ENCODE data around the gene RAB22A. TPM values are rescaled to one million over a fixed set of nuclear protein-coding genes. Genes with fewer than 3 reads are reported as not detected.

RAB22A gene
- total and polyA plus RNA-seq, 5 donors, result 4.1 to 10.4 (median 9.0) TPM

DNA sequence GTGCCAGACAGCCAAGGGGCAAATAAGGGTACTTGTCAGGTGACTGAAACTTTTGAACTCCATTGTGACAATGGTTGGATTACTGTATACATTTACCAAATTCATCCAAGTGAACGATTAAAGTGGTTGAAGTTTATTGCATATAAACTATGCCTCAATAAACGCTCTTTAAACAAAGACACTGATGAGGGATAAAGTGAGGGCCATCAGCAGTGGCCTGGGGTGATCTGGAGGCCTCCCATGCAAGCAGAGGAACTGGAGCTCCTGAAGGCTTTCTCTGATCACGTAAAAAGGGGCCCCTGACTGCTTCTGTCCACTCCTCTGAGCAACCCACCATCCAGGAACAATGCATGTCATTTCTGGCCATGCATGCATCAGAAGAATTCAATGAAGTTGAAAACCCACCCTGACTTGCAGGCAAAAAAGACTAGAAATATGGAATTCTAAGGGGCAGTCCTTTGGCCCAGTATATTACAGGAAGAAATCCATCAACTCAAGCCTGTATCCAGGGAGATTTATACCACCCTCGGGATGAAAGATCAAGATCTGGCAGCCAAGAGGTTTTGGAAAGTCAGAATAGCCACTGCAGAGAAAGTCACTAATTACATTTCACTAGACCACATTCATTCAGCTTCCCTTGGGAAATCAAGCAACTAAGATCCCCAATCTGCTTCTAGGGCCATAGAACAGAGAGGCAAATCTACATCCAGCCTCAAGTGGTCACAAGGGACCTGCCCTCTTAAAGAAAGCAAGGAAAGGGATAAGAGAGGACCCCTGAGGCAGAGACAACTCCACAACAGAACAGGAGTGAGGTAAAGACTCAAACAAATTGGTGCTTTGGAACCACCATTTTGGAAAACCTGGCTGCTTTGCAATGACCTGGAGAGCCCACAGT is 31.7 kb upstream of the RAB22A start:
- ATAC-seq (no peak), DNase-seq (no peak)
- Histone ChIP-seq H3K27ac (ENCODE audit: low read length) (no peak overlapping the region), H3K27me3 (ENCODE audit: control insufficient read depth, insufficient read depth) (no peaks in the 10 kb centered on the region), H3K4me1 (ENCODE audit: control insufficient read depth, insufficient read depth, low read length) (no peaks in the 10 kb centered on the region), H3K4me3 (ENCODE audit: low read length) (no peak overlapping the region), H3K9me3 (ENCODE audit: control insufficient read depth, low read length) (no peaks in the 10 kb centered on the region)
- intact Hi-C loops (cut with DNase I), result no loop called here
- 79% methylated on average over 4 of the region's 4 CpGs for WGBS

DNA sequence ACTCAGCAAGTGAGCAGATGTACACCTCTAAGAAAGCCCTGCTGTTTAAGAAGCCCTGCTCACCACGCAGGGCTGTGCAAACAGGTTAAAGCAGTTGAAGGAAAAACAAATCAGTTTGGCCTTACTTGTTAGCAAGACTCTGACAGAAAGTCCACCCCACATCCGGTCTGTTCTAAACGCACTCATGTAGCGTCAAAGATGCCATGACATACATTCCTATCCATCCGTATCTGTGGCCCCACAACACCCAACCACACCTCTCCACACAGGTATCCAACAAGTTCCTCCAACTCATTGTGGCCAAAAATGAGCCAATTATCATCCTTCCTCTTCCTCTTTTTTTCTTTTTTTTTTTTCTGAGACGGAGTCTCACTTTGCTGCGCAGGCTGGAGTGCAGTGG is 22.8 kb upstream of the RAB22A start:
- Histone ChIP-seq H3K4me3 (ENCODE audit: low read length) (no peak overlapping the region), H3K9me3 (ENCODE audit: control insufficient read depth, low read length) (no peaks in the 10 kb centered on the region), H3K4me1 (ENCODE audit: control insufficient read depth, insufficient read depth, low read length) (no peaks in the 10 kb centered on the region), H3K27me3 (ENCODE audit: control insufficient read depth, insufficient read depth) (no peaks in the 10 kb centered on the region), H3K27ac (ENCODE audit: low read length) (no peak overlapping the region)
- WGBS, result 78% methylated on average over 7 of the region's 7 CpGs
- DNase-seq (no peak), ATAC-seq (no peak)
- intact Hi-C loops (cut with DNase I), result no loop called here

DNA sequence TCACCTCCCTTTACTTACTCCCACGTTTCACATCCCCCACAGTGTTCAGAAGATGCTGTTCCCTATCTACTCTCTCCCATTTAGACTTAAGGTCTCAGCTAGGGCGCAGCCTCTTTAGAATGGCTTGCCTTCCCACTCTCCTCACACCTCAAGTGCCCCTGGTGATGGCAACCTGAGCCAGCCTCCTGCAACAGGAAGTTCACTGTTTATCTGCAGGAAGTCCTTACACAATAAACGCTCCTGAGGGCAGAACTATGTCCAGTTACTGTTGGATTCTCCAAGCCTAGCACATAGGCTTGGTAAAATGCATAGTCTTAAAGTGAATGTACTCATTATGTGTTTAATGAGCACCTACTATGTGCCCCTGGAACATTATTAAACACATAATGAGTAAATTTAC is 21.9 kb upstream of the RAB22A start:
- no peak for DNase-seq
- peak in 1 of 2 donors; percentile 13 for ATAC-seq
- no peak overlapping the region for H3K27ac ChIP-seq (ENCODE audit: low read length)

DNA sequence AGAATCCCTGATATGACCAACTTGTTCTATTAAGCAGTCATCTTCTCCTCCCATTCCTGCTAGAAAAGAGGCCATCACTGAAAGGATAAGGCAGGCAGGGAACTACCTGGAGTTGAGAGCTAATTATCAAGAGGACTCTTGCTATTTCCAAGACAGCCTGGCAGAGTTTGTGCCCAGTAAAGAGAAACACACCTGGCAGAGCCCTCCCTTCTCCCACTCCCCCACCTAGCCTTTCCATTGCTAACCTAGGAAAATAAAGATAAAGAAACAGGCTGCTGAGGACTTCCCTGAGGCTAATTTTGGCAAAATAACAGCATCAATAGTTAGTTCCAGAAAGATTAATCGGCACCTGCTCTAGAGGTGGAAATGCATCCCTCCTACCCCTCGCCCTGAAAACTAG is 20.4 kb upstream of the RAB22A start:
- Histone ChIP-seq H3K27ac (ENCODE audit: low read length) (no peak overlapping the region), H3K4me3 (ENCODE audit: low read length) (no peak overlapping the region), H3K9me3 (ENCODE audit: control insufficient read depth, low read length) (no peaks in the 10 kb centered on the region), H3K27me3 (ENCODE audit: control insufficient read depth, insufficient read depth) (no peaks in the 10 kb centered on the region), H3K4me1 (ENCODE audit: control insufficient read depth, insufficient read depth, low read length) (no peaks in the 10 kb centered on the region)
- intact Hi-C loops (cut with DNase I), result no loop called here
- DNase-seq (no peak), ATAC-seq (no peak)
- 98% methylated on average over 2 of the region's 2 CpGs for WGBS

More for the DNA sequence above, 21.9 kb upstream of the RAB22A start:
- H3K9me3 ChIP-seq (ENCODE audit: control insufficient read depth, low read length), result no peaks in the 10 kb centered on the region
- no peaks in the 10 kb centered on the region for H3K27me3 ChIP-seq (ENCODE audit: control insufficient read depth, insufficient read depth)
- 56% methylated on average over 3 of the region's 3 CpGs for WGBS
- no peaks in the 10 kb centered on the region for H3K4me1 ChIP-seq (ENCODE audit: control insufficient read depth, insufficient read depth, low read length)
- intact Hi-C loops (cut with DNase I), result no loop called here
- no peak overlapping the region for H3K4me3 ChIP-seq (ENCODE audit: low read length)

DNA sequence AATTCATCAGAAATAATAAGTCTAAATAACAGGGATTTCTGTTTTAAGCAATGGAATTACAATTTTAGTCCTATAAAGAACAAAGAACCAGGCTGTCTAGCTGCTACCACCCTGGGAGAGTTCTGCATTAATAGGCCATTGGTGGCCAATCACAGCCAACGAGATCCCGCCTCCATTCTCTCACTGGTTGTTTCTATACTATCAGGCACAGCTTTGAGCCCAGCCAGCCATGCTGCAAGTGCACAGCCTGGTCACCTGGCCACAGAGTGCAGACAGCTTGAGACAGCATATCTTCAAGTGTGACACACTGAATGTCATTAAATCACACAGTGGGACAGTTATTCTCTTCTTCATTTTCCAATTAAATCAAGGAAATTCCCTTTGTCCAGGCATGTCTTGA is 16.1 kb upstream of the RAB22A start:
- 92% methylated on average over 2 of the region's 2 CpGs for WGBS
- no peak overlapping the region for H3K4me3 ChIP-seq (ENCODE audit: low read length)
- intact Hi-C loops (cut with DNase I), result no loop called here
- ATAC-seq (peak; percentile 35 to 45), DNase-seq (no peak)
- peaks cover 3% of the 10 kb centered on the region for H3K4me1 ChIP-seq (ENCODE audit: control insufficient read depth, insufficient read depth, low read length)
- H3K27ac ChIP-seq (ENCODE audit: low read length), result no peak overlapping the region
- no peaks in the 10 kb centered on the region for H3K27me3 ChIP-seq (ENCODE audit: control insufficient read depth, insufficient read depth)
- no peaks in the 10 kb centered on the region for H3K9me3 ChIP-seq (ENCODE audit: control insufficient read depth, low read length)

DNA sequence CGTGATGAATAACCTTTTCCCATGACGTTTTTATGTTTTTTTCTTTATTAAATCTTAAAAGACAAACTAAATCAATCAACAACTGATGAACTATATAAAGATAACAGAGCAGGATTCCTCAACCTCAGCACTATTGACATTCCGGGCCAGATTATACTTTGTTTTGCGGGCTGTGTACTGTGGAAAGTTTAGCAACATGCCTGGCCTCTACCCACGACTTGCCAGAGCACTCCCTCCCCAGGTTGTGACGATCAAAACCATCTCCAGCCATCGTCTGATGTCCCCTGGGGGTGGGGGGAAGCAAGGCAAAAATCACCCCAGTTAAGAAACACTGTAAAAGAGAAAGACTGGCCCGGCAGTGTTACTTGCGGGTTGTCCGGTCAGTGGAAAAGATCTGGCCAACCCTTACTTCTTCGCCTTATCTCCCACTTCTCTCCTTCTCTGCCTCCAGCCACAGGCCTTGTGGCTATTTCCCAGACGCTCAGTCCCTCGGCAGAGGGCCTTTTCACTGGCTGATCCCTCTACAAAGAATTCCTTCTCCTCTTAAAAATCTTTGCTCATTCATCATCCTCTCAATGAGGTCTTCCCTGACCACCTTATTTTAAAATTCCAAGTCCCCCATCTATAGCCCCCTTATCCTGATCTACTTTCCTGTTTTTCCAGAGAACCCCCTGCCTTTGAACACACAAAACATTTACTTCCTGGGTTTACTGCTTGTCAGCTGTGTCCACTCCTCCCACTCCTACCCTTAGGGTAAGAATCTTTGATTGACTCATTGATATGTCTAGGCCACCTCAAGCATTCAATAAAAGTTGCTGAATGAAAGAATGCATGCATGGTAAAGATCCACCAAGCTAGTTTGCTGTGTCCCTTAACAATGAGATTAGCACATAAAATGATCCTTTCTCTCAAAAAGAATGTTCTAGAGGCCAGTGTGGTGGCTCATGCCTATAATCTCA is 14.7 kb upstream of the RAB22A start:
- 67% methylated on average over 13 of the region's 13 CpGs for WGBS
- Histone ChIP-seq H3K4me1 (ENCODE audit: control insufficient read depth, insufficient read depth, low read length) (peaks cover 3% of the 10 kb centered on the region), H3K4me3 (ENCODE audit: low read length) (no peak overlapping the region), H3K27me3 (ENCODE audit: control insufficient read depth, insufficient read depth) (no peaks in the 10 kb centered on the region), H3K9me3 (ENCODE audit: control insufficient read depth, low read length) (no peaks in the 10 kb centered on the region), H3K27ac (ENCODE audit: low read length) (peak overlapping the region; percentile 13)
- intact Hi-C loops (cut with DNase I), result no loop called here
- ATAC-seq, result peak; percentile 38 to 51
- DNase-seq, result no peak

DNA sequence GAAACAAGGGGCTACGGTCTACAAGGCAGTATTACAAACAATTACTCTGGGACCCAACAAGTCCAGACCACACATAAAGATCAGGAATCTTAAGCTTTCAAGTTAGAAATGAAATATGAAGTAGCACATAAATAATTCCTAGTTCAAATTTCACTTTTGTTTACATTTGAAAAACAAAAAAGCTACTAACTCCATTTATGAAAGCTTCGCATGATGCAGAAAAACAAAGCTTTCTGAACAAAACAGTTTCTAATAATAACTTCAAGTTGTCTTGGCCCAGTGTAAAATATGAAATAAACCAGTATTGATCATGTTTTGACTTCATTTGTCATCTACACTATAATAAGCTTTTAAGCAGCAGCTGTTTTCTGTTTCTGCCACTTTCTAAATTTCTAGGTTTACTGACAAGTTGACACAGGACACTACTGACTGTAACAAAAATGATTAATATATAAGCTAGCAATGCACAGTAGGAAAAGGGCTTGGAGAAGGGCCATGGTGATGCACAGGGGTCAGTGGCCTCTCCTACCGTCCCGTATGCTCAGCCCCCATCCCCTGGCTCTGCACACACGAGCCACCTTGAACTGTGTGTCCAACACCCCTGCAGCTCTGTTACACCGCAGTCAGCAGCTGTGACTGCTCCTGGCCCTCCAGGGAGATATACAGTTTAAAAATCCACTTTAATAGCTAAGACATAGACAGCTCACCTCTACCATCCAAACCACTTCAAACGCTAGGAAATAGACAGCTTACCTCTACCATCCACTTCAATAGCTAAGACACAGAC is 13.3 kb upstream of the RAB22A start:
- no peak for ATAC-seq

DNA sequence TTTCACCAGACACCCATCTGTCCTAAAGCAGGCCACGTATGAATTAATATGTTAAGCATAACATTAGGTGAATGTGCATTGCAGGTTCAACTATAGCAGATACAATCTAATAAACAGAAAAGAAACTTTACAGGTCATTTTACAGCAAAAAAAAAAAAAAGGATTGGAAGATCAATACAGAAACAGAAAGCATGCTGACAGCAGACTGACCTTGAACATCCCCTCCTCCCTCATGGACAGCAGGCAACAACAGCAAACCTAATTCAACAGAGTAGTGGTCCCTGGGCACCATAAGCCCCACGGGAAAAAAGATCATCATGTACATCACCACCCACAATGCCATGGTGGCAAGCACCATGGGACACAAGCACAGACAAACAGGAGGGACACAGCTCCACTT is 12.1 kb upstream of the RAB22A start:
- H3K9me3 ChIP-seq (ENCODE audit: control insufficient read depth, low read length), result no peaks in the 10 kb centered on the region
- H3K27me3 ChIP-seq (ENCODE audit: control insufficient read depth, insufficient read depth), result no peaks in the 10 kb centered on the region
- no peak overlapping the region for H3K27ac ChIP-seq (ENCODE audit: low read length)
- 47% methylated on average over 2 of the region's 2 CpGs for WGBS
- H3K4me3 ChIP-seq (ENCODE audit: low read length), result no peak overlapping the region
- peaks cover 3% of the 10 kb centered on the region for H3K4me1 ChIP-seq (ENCODE audit: control insufficient read depth, insufficient read depth, low read length)
- DNase-seq, result no peak
- no peak for ATAC-seq
- intact Hi-C loops (cut with DNase I), result no loop called here

More for the DNA sequence above, 13.3 kb upstream of the RAB22A start:
- DNase-seq, result no peak
- Histone ChIP-seq H3K27me3 (ENCODE audit: control insufficient read depth, insufficient read depth) (no peaks in the 10 kb centered on the region), H3K4me1 (ENCODE audit: control insufficient read depth, insufficient read depth, low read length) (peaks cover 3% of the 10 kb centered on the region), H3K9me3 (ENCODE audit: control insufficient read depth, low read length) (no peaks in the 10 kb centered on the region), H3K27ac (ENCODE audit: low read length) (no peak overlapping the region), H3K4me3 (ENCODE audit: low read length) (no peak overlapping the region)
- 77% methylated on average over 7 of the region's 7 CpGs for WGBS
- intact Hi-C loops (cut with DNase I), result no loop called here

DNA sequence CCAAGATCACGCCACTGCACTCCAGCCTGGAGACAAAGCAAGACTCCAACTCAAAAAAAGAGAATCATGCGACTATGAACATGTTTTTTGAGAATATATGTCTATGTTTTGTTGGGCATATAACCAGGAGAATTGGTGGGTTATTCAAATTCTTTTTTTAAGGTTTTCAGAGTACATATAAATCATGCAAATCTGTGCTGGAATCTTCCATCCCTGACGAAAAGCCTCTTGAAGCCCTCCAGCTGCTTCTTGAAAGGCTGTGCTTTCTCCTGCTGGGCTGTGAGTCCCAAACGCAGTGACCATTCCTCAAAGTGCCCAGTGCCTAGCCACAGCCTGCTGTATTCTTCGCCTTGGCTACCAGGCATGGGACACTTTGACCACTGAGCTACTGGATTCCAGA is 9.2 kb upstream of the RAB22A start:
- Histone ChIP-seq H3K27me3 (ENCODE audit: control insufficient read depth, insufficient read depth) (no peaks in the 10 kb centered on the region), H3K4me3 (ENCODE audit: low read length) (no peak overlapping the region), H3K27ac (ENCODE audit: low read length) (no peak overlapping the region), H3K4me1 (ENCODE audit: control insufficient read depth, insufficient read depth, low read length) (peaks cover under 1% of the 10 kb centered on the region), H3K9me3 (ENCODE audit: control insufficient read depth, low read length) (no peaks in the 10 kb centered on the region)
- DNase-seq, result no peak
- ATAC-seq, result no peak
- intact Hi-C loops (cut with DNase I), result no loop called here
- WGBS, result 88% methylated on average over 5 of the region's 5 CpGs

DNA sequence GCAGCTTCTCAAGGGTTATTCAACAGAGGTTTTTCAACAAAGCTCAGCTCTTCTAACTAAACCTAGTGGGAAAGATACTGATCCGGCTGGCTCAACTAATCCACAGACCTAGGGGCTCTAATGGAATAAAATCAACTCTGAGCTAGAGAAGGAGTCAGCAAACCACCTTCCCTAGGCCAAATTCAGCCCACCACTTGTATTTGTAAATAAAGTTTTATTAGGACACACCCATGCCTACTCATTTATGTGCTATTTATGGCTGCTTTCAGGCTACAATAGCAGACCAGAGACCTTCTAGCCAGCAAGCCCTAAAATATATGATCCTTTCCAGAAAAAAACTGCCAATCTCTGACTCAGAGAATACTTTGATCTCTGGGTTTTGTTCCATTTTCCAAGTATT is 6.0 kb upstream of the RAB22A start:
- intact Hi-C loops (cut with DNase I), result no loop called here
- H3K27me3 ChIP-seq (ENCODE audit: control insufficient read depth, insufficient read depth), result no peaks in the 10 kb centered on the region
- ATAC-seq (no peak), DNase-seq (no peak)
- H3K4me1 ChIP-seq (ENCODE audit: control insufficient read depth, insufficient read depth, low read length), result no peaks in the 10 kb centered on the region
- H3K27ac ChIP-seq (ENCODE audit: low read length), result no peak overlapping the region
- 92% methylated on average over 1 of the region's 1 CpG for WGBS
- H3K4me3 ChIP-seq (ENCODE audit: low read length), result no peak overlapping the region
- no peaks in the 10 kb centered on the region for H3K9me3 ChIP-seq (ENCODE audit: control insufficient read depth, low read length)
